NCI-H345 treated with DMSO at 0.1 percent for 48 hours (cell line): Measurements from ENCODE around the gene KLHL28.

Source experiments
- DNase-seq: peaks from one replicate; lab custom pipeline; 2025; ENCODE audit not compliant: unreplicated experiment; lab: John Stamatoyannopoulos, UW

The KLHL28 gene

DNA sequence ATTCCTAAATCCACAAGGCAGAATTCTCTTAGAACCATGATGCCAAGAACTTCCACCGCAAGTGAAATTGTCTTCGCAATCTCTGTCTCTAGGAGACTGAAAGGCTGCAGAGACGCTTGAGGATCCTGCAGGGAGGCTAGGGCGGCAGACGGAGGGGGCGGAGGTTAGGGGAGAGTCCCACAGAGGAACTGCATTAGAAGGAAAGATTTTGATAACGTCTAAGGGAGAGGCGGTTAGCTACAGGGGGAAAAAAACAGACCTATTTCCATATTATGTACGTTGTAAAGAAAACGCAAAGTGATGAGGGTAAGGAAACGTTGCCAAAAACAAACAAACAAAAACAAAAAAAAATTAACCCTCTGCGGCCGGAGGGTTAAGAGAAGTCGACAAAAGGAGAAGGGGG is 595 bp downstream of the KLHL28 start:
- peak; percentile 24 for DNase-seq

GRCh38 chr14:44960646-44961045 is 1.1 kb downstream of the KLHL28 start:
- no peak for DNase-seq

DNA sequence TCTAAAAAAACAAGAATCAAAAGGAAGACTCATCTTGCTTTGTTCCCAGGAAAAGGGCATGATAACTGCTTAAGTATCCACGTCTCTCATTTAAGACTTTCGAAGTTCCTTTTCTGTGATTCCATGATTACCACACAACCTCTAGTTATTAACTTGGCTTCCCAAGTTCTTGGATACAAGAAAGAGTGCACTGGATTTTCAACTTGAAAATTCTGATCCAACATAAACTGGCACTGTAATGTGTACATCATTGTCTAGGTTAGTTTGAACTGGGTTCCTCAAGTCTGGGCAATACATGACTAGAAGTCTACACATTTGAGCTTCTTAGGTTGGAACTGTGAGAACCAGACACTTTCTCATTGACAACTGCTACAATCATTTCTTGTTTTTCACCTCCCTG is 1.6 kb downstream of the KLHL28 start:
- DNase-seq, result no peak

GRCh38 chr14:44959538-44959937 is 2.2 kb downstream of the KLHL28 start:
- DNase-seq, result no peak

DNA sequence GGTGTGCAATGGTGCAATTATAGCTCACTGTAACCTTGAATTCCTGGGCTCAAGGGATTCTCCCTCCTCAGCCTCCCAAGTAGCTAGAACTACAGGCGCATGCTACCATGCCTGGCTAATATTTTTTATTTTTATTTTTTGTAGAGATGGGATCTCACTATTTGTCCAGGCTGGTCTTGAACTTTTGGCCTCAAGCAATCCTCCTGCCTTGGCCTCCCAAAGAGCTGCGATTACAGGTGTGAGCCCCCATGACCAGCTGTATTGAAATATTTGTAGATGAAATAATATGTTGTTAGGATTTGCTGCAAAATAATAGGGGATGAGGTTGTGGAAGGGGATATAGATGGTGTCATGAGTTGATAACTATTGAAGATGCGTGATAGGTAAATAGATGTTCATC is 4.9 kb downstream of the KLHL28 start:
- no peak for DNase-seq

GRCh38 chr14:44955528-44955927 is 6.2 kb downstream of the KLHL28 start:
- no peak for DNase-seq

DNA sequence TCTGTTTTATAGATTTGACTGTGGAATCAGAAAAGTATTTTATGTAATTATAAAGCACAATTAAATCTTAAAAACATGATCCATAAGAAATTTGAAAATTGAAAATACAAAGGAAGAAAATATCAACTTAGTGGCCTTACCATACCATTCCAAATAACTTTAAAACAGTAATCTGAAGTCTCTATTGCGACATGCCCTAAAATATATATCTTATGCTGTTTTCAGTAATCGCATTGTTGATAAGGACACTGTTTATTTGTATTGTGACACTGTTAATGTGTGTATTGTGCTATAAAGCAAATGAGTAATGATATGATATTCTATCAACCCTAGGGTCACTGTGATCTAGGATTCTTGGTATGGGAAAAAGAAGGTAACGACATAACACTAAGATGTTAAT is 7.0 kb downstream of the KLHL28 start:
- no peak for DNase-seq

DNA sequence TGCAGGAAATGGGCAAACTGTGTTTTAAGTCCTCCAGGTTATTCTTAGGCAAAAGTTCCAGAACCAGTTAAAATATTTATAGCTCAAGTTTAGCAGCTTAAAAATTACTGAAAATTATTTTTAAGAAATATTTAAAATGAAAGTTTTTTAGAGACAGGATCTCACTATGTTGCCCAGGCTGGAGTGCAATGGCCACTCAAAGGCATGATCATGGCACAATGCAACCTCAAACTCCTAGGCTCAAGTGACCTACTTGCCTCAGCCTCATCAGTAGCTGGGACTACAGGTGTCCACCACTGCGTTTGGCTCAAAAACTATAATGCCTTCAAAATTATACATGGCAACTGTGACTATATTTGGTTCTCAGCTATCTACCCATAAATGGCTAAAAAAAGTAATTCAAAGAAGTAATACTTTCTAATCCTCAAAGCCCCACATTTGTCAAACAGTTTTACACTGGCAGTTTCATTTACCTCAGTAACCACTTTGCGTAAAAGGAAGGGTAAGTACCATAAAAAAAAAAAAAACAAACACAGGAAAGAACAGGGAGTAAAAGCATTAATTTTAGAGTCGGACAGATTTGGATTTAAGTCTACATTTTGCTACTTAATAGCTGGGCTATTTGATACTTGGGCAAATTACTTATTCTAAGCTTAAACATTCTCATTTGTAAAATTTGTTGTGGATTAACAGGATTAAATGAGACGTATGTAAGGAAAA is 9.2 kb downstream of the KLHL28 start:
- no peak for DNase-seq

DNA sequence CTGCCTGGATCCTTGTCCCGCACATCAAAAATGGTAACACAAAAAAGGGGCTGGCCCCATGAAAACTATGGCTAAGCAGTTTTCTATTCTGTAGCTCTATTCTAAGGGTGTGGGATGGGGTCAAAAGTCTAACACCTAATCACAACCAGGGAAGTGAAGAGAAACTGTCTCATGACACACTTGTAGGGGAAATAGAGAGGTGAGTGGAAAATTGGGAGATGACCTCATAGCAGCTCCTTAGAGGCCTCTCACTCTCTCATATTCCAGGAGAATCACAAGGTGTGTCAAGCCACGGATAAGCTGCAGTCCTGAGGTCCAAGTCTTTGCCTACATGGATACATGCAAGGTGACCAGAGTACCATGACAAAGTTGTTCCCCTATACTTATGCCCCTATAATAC is 10.7 kb downstream of the KLHL28 start:
- DNase-seq, result no peak

GRCh38 chr14:44945264-44945663 is 16.5 kb downstream of the KLHL28 start:
- no peak for DNase-seq

DNA sequence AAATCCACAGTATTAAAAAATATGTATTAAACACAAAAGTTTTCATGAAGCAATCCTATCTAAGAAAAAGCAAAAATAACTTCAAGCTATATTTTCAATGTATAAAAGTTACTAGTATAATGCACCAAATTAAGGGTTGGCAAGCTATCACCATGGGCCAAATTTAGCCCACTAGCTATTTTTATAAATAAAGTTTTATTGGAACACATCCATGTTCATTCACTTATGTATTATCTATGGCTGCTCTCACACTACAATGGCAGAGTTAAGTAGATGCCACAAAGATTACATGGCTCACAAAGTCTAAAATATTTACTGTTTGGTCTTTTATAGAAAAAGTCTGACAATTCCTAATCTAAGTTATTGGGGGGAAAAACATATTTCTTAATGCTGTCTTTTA is 17.6 kb downstream of the KLHL28 start:
- no peak for DNase-seq

GRCh38 chr14:44942436-44942835 is 19.3 kb downstream of the KLHL28 start:
- no peak for DNase-seq

DNA sequence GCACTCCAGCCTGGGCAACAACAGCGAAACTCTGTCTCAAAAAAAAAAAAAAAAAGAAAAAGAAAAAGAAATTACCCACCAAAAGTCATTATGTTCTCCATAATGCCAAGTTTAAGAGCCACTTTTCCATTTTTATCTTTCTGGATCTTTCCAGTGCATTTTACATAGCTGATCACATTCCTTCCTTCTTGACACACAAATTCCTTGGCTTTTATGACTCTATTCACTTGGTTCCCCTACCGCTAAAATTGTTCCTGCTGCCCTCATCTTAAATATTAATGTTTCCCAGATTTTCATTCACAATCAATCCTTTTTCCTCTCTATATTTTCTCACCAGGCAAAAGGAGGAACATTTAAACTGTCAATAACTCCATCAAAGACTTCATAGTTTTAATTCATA is 20.2 kb downstream of the KLHL28 start:
- DNase-seq, result no peak

DNA sequence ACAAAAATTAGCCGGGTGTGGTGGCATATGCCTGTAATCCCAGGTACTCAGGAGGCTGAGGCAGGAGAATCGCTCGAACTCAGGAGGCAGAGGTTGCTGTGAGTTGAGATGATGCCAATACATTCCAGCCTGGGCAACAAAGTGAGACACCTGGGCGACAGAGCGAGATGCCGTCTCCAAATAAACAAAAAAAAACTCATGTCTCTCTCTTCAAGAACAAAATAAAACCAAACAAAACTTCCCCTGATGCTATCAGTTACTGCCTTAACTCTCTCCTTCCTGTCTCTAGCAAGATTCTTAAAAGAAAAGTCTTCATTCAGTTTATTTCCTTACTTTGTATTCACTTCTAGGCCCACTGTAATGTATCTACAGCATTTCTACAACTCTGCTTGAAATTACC is 20.8 kb downstream of the KLHL28 start:
- no peak for DNase-seq

- no peak for DNase-seq
These were observed 21.5 kb downstream of the KLHL28 start for GRCh38 chr14:44940211-44940610.

GRCh38 chr14:44937547-44937946 is 24.2 kb downstream of the KLHL28 start:
- no peak for DNase-seq

DNA sequence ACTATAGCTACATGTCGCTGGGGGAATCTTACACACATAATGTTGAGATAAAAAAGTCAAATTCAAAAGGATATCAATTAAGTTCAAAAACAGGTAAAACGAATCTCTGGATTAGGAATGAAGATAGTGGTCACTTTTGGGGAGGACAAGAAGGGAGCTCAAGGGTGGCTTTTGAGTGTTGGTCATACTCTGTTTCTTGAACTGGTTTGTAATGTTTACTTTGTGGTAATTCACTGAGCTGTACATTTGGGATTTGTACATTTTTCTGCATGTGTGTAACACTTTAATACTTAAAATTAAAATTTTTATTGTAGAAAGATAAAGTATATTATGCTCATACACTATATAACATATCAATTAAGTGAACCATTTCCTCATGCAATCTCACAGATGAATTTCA is 26.6 kb downstream of the KLHL28 start:
- no peak for DNase-seq

- DNase-seq, result no peak
These were observed 33.0 kb downstream of the KLHL28 start for GRCh38 chr14:44928793-44929192.

GRCh38 chr14:44914849-44915248 is 46.9 kb downstream of the KLHL28 start:
- no peak for DNase-seq

GRCh38 chr14:44912041-44912869 is 49.5 kb downstream of the KLHL28 start:
- no peak for DNase-seq

GRCh38 chr14:44910821-44911220 is 50.9 kb downstream of the KLHL28 start:
- no peak for DNase-seq

- no peak for DNase-seq
These were observed 60.1 kb downstream of the KLHL28 start for GRCh38 chr14:44901696-44902095.

DNA sequence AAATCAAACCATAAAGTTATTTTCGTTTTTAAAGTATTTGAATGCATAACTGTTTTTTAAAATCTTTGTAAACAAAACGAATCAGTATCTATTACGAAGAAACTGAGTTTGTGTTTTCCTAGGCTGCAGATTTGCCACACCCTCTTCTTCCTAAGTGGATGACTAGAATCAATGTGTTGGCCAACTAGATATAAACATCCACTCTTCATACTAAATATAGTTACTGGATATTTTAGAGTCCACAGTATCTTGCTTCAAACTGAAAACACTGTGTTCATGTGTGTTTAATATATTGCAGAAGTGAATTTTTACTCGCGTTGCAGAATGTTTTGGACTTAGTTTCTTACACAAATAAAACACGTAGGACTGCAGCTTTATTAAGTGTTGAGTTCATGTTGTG is 63.2 kb downstream of the KLHL28 start:
- DNase-seq, result no peak
